Ascending aorta (tissue), 2 donors: ENCODE measurements around the gene CHST12. TPM values are rescaled to one million over a fixed set of nuclear protein-coding genes. Genes with fewer than 3 reads are reported as not detected.

Source experiments
- DNase-seq, 2 donors: peaks; one replicate each; pipeline ENCODE4 v3.0.0-alpha.2; 2019; ENCODE audit warnings: low spot score in 2 of 2
- H3K27ac ChIP-seq, 2 donors: fragments of 200-600 bp; sonication (generic); one replicate each; pipeline ENCODE4 v1.5.1; 2016 to 2017; ENCODE audit warnings: mild to moderate bottlenecking in 1 of 2
- H3K27me3 ChIP-seq: fragments of 200-600 bp; sonication (generic); one replicate; pipeline ENCODE4 v1.5.1; 2017
- H3K36me3 ChIP-seq, 2 donors: fragments of 200-600 bp; sonication (generic); one replicate each; pipeline ENCODE4 v1.5.1; 2016
- H3K4me1 ChIP-seq, 2 donors: fragments of 200-600 bp; sonication (generic); one replicate each; pipeline ENCODE4 v1.5.1; 2016 to 2017; ENCODE audit warnings: mild to moderate bottlenecking in 1 of 2
- H3K4me3 ChIP-seq, 2 donors: fragments of 200-600 bp; sonication (generic); one replicate each; pipeline ENCODE4 v1.5.1; 2016 to 2017; ENCODE audit warnings: mild to moderate bottlenecking in 1 of 2
- H3K9me3 ChIP-seq, 2 donors: fragments of 200-600 bp; sonication (generic); one replicate each; pipeline ENCODE4 v1.5.1; 2016
- CTCF ChIP-seq, 3 experiments: fragments of 200-600 bp in 2 of 3; fragments of 450-650 bp in 1 of 3; sonication (generic) in 2 of 3; IDR thresholded peaks; one replicate each; pipeline ENCODE4 v1.5.1; 2016 to 2019; ENCODE audit warnings: antibody characterized with exemption in 3 of 3, mild to moderate bottlenecking in 1 of 3, moderate library complexity in 1 of 3
- intact Hi-C: fragments of 100-400 bp; cut with DNase I; formaldehyde crosslinking; loops from one replicate; pipeline ENCODE4 v1.15.1; 2023
- total RNA-seq: library from RNA; depleted of rRNA; stranded (reverse); fragments of >200 nt; gene quantifications from one replicate; pipeline ENCODE4 v1.1.0, GENCODE V29; 2016

Gene CHST12
- total RNA-seq, 1 donor from 2014 or later: 79.4 TPM

- intact Hi-C loops: no loop called here
Observed at GRCh38 chr7:2496375-2496774, 93.0 kb downstream of the CHST12 start.

GRCh38 chr7:2497065-2497464 lies 93.7 kb downstream of the CHST12 start:
- no peaks in the 10 kb centered on the region for H3K27me3 ChIP-seq
- no peak for TF ChIP-seq CTCF (IDR thresholded peaks at IDR 0.05)
- intact Hi-C loops: no loop called here
- H3K4me1 ChIP-seq: no peaks in the 10 kb centered on the region
- no peaks in the 10 kb centered on the region for H3K9me3 ChIP-seq
- H3K36me3 ChIP-seq: no peaks in the 10 kb centered on the region
- H3K4me3 ChIP-seq: no peak overlapping the region
- H3K27ac ChIP-seq: no peak overlapping the region
- DNase-seq: no peak

More at GRCh38 chr7:2496375-2496774, 93.0 kb downstream of the CHST12 start:
- no peaks in the 10 kb centered on the region for H3K36me3 ChIP-seq
- H3K9me3 ChIP-seq: no peaks in the 10 kb centered on the region
- H3K4me3 ChIP-seq: no peak overlapping the region
- TF ChIP-seq CTCF (IDR thresholded peaks at IDR 0.05): no peak
- H3K4me1 ChIP-seq: no peaks in the 10 kb centered on the region
- no peak overlapping the region for H3K27ac ChIP-seq
- DNase-seq: no peak
- H3K27me3 ChIP-seq: no peaks in the 10 kb centered on the region

GRCh38 chr7:2497500-2498336 lies 94.3 kb downstream of the CHST12 start:
- no peak overlapping the region for H3K27ac ChIP-seq
- no peaks in the 10 kb centered on the region for H3K4me1 ChIP-seq

More at GRCh38 chr7:2497500-2498336, 94.3 kb downstream of the CHST12 start:
- Histone ChIP-seq H3K4me3 (no peak overlapping the region), H3K36me3 (no peaks in the 10 kb centered on the region), H3K27me3 (no peaks in the 10 kb centered on the region), H3K9me3 (no peaks in the 10 kb centered on the region)
- intact Hi-C loops: no loop called here
- DNase-seq: no peak
- TF ChIP-seq CTCF (IDR thresholded peaks at IDR 0.05): no peak

Other genes with a start within 250 kb of the CHST12 start
- gene MAD1L1, start 170.7 kb upstream of the CHST12 start, total RNA-seq: 59.6 TPM
- 6.7 TPM for gene MRM2, start 161.4 kb upstream of the CHST12 start, total RNA-seq
- 9.0 TPM for gene NUDT1, start 161.4 kb upstream of the CHST12 start, total RNA-seq
- 12.2 TPM for gene SNX8, start 89.2 kb upstream of the CHST12 start, total RNA-seq
- 84.9 TPM for gene EIF3B, start 48.8 kb upstream of the CHST12 start, total RNA-seq
- gene GRIFIN, start 72.8 kb downstream of the CHST12 start, total RNA-seq: not detected
- gene LFNG, start 116.2 kb downstream of the CHST12 start, total RNA-seq: 102 TPM
- gene BRAT1, start 151.9 kb downstream of the CHST12 start, total RNA-seq: 84.0 TPM
- gene IQCE, start 155.4 kb downstream of the CHST12 start, total RNA-seq: 11.4 TPM
- 70.5 TPM for gene TTYH3, start 228.4 kb downstream of the CHST12 start, total RNA-seq